Measurements from ENCODE around the gene TGFB1.

TGFB1 gene

DNA sequence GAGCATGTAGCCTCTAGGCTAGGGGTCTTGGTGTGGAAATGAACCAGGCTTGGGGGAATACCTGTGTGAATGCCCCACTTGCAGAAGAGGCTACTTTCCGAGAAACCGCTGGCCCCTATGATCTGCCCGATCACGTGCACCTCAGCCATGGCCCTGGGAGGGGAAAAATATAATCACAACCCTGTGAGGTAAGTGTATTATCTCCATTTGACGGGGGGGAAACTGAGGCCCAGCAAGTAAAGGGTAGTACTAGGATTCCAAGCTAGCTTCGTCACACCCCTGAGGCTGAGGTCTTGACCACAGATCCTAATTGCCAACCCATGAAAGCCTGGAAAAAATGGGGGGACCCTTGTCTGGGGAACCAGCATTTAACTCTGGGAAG is 9.6 kb upstream of the TGFB1 start:
- peak overlapping the region; percentile 75 to 91 for H3K4me3 ChIP-seq (replicated peaks in 1 of 2; ENCODE audit: low read depth in 2 of 2, low read length in 2 of 2)
- TF ChIP-seq, protein P1, sequence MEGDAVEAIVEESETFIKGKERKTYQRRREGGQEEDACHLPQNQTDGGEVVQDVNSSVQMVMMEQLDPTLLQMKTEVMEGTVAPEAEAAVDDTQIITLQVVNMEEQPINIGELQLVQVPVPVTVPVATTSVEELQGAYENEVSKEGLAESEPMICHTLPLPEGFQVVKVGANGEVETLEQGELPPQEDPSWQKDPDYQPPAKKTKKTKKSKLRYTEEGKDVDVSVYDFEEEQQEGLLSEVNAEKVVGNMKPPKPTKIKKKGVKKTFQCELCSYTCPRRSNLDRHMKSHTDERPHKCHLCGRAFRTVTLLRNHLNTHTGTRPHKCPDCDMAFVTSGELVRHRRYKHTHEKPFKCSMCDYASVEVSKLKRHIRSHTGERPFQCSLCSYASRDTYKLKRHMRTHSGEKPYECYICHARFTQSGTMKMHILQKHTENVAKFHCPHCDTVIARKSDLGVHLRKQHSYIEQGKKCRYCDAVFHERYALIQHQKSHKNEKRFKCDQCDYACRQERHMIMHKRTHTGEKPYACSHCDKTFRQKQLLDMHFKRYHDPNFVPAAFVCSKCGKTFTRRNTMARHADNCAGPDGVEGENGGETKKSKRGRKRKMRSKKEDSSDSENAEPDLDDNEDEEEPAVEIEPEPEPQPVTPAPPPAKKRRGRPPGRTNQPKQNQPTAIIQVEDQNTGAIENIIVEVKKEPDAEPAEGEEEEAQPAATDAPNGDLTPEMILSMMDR (IDR thresholded peaks at IDR 0.05; ENCODE audit: low read depth, low read length): no peak
- no peak for DNase-seq (ENCODE audit: low read depth in 2 of 2)

DNA sequence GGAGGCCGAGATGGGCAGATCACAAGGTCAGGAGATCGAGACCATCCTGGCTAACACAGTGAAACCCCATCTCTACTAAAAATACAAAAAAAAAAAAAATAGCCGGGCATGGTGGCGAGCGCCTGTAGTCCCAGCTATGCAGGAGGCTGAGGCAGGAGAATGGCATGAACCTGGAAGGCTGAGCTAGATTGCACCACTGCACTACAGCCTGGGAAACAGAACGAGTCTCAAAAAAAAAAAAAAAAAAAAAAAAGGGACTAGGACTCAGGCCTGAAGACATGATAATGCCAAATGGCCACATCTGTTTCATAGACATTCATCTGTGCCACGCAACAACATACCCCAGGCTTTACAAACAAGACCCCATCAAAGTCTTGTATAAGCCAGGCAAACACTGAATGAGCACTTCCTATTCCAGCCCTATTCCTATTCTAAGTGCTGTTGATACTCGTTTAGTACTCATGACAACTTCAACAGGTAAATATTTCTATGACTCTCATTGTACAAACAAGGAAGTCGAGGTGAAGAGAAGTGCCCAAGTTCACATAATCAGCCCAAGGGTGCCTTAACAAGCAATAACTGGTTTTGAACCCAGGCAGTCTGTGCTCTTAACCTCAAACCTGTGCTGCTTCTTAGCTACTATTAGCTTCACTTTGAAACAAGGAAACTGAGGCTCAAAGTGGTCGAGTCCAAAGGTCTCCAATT is 8.6 kb upstream of the TGFB1 start:
- no peak for DNase-seq (ENCODE audit: low read depth in 2 of 2)

DNA sequence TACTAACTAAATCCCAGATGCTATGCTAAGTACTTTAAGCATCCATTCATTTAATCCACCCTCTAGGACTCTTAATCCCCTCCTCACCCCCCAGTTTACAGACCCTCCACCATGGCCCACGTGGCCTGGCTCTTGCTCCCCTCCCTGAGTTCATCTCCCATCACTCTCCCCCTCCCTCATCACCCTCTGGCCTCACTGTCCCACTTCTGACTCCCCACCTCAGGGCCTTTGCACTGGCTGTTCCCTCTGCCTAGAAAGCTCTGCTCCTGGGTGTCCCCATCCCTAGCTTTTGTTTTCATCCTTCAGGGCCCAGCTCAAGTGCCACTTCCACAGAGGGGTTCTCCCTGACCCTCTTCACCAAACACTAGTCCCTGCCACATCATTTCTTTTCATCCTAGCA is 6.0 kb upstream of the TGFB1 start:
- no peak for DNase-seq (ENCODE audit: low read depth in 2 of 2)
- no peak overlapping the region for H3K4me3 ChIP-seq (replicated peaks in 1 of 2; ENCODE audit: low read depth in 2 of 2, low read length in 2 of 2)
- TF ChIP-seq, protein P1 (IDR thresholded peaks at IDR 0.05; ENCODE audit: low read depth, low read length): no peak

More for the DNA sequence above, 8.6 kb upstream of the TGFB1 start:
- TF ChIP-seq, protein P1 (IDR thresholded peaks at IDR 0.05; ENCODE audit: low read depth, low read length): no peak
- H3K4me3 ChIP-seq (replicated peaks in 1 of 2; ENCODE audit: low read depth in 2 of 2, low read length in 2 of 2): no peak overlapping the region

DNA sequence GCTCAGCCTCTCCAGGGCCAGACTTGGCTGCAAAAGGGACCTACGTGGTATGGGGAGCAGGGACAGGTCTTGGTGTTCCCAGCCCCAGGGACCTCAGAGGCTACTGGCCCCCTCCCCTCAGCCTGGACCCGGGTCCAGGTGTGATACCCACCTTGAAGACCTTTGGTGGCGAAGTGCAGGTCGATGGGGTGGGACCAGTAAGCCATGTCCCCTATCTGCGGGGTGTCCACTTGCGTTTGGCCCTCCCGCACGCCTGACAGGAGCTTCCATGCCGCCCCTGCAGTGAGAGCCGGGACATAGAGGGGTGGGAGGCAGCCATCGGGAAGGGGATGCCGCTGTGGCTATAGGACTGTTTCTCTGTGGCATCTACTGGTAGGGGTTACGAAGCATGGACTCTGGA is 4.0 kb upstream of the TGFB1 start:
- DNase-seq (ENCODE audit: low read depth in 2 of 2): no peak
- TF ChIP-seq, protein P1 (IDR thresholded peaks at IDR 0.05; ENCODE audit: low read depth, low read length): no peak
- no peak overlapping the region for H3K4me3 ChIP-seq (replicated peaks in 1 of 2; ENCODE audit: low read depth in 2 of 2, low read length in 2 of 2)

DNA sequence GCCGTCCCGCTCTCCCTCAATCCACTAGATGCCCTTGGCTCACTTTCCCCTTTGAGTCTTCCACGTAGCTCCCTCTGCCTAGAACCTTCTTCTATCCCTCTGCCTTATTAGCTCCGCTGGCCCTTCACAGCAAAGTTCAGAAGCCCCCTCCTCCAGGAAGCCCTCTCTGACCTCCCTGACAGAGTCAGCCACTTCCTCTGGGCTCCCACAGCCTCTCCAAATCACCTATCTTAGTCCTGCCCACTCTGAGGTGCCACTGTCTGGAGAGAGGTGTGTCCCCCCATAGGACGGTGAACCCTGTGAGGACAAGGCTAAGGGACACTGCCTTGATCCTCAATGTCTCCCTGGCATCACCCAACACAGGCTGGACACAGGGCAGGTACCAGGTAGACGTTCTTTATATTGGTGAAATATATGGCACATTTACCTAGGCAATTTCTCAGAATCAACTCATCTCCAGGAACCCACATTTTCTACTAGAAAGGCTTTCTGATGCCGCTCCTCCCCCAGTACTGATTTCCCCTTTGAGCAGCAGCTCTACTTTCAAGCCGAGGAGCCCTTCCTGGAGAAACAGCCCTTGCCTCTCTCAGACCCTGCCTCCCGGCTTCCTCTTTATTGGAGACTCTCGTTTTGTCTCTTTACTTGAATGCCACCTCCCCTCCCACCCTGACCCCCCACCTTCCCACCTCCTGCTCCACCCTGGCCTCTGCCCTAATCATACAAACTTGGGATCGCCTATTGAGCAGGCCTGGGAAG is 3.4 kb upstream of the TGFB1 start:
- no peak for DNase-seq (ENCODE audit: low read depth in 2 of 2)

DNA sequence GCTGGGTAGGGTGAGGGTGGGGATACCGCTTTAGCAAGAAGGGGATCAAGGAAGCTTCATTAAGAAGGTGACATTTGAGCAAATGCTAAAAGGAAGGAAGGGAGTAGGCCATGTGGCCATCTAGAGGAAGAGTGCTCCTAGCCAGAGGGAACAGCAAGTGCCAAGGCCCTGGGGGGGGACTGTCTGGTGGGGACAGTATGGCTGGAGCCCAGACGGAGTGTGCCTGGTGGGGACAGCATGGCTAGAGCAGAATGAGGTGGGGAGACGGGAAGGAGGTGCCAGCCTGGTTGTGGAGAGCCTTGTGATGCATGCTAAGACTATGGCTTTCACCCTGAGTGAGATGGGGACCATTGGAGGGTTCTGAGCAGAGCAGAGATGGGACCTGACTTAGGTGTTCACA is 2.1 kb upstream of the TGFB1 start:
- H3K4me3 ChIP-seq (replicated peaks in 1 of 2; ENCODE audit: low read depth in 2 of 2, low read length in 2 of 2): no peak overlapping the region
- DNase-seq (ENCODE audit: low read depth in 2 of 2): no peak
- TF ChIP-seq, protein P1 (IDR thresholded peaks at IDR 0.05; ENCODE audit: low read depth, low read length): no peak

More for the DNA sequence above, 3.4 kb upstream of the TGFB1 start:
- H3K4me3 ChIP-seq (replicated peaks in 1 of 2; ENCODE audit: low read depth in 2 of 2, low read length in 2 of 2): no peak overlapping the region
- TF ChIP-seq, protein P1 (IDR thresholded peaks at IDR 0.05; ENCODE audit: low read depth, low read length): no peak
